HFFc6 (cell line): ENCODE data around the gene UST. TPM values are rescaled to one million over a fixed set of nuclear protein-coding genes. Genes with fewer than 3 reads are reported as not detected.

ENCODE experiments used
- DNase-seq: peaks from one replicate; pipeline ENCODE4 v3.0.0-alpha.2; 2018
- H3K27ac Mint-ChIP-seq: 2 replicates; pipeline ENCODE4 v1.8.0; 2020; ENCODE audit warnings: mild to moderate bottlenecking, mixed read lengths
- H3K27me3 Mint-ChIP-seq: 2 replicates; pipeline ENCODE4 v1.8.0; 2021; ENCODE audit warnings: mild to moderate bottlenecking, moderate library complexity, mixed read lengths; ENCODE audit not compliant: insufficient read depth
- H3K36me3 Mint-ChIP-seq: 2 replicates; pipeline ENCODE4 v1.8.0; 2021; ENCODE audit warnings: low read depth, mixed read lengths
- H3K4me1 Mint-ChIP-seq: 2 replicates; pipeline ENCODE4 v1.8.0; 2020; ENCODE audit warnings: low read depth, mixed read lengths
- H3K4me3 Mint-ChIP-seq: 2 replicates; pipeline ENCODE4 v1.8.0; 2020; ENCODE audit warnings: mild to moderate bottlenecking, moderate library complexity, mixed read lengths
- H3K9me3 Mint-ChIP-seq: 2 replicates; pipeline ENCODE4 v1.8.0; 2020; ENCODE audit warnings: mild to moderate bottlenecking, mixed read lengths
- CTCF ChIP-seq: fragments of 200-600 bp; sonication (generic); IDR thresholded peaks from 2 replicates; pipeline ENCODE4 v1.5.0; 2021; ENCODE audit warnings: antibody characterized with exemption, mild to moderate bottlenecking
- total RNA-seq, 6 experiments: library from RNA; stranded (reverse); fragmentation: NEBNext Ultra II Directional; extraction: Animal tissue kit (Norgen Biotek cat#: 25700); gene quantifications; 2 replicates in 1 of 6; 3 replicates in 5 of 6; pipeline ENCODE4 v1.2.3, GENCODE V29; 2021

UST gene
- total RNA-seq, 6 experiments from 2014 or later = 12.9 to 17.3 (median 16.7) TPM

- Mint-ChIP-seq H3K4me1 (peaks cover 37% of the 10 kb centered on the region), H3K36me3 (no peaks in the 10 kb centered on the region), H3K9me3 (no peaks in the 10 kb centered on the region), H3K27ac (peak overlapping the region; percentile 85), H3K27me3 (no peaks in the 10 kb centered on the region), H3K4me3 (peak overlapping the region; percentile 90)
- no peak for DNase-seq
- no peak for TF ChIP-seq CTCF
These were observed 904 bp upstream of the UST start for GRCh38 chr6:148745926-148746325.

- no peaks in the 10 kb centered on the region for H3K9me3 Mint-ChIP-seq
- peaks cover 42% of the 10 kb centered on the region for H3K4me1 Mint-ChIP-seq
- no peak for TF ChIP-seq CTCF
- peak overlapping the region; percentile 85 for H3K27ac Mint-ChIP-seq
- H3K36me3 Mint-ChIP-seq = no peaks in the 10 kb centered on the region
- peak; percentile 55 for DNase-seq
- no peaks in the 10 kb centered on the region for H3K27me3 Mint-ChIP-seq
- H3K4me3 Mint-ChIP-seq = peak overlapping the region; percentile 90
These were observed 278 bp downstream of the UST start for GRCh38 chr6:148747145-148747470.

- TF ChIP-seq CTCF = peak; percentile 37
- peaks cover 42% of the 10 kb centered on the region for H3K4me1 Mint-ChIP-seq
- H3K27ac Mint-ChIP-seq = peak overlapping the region; percentile 53
- DNase-seq = no peak
- no peaks in the 10 kb centered on the region for H3K36me3 Mint-ChIP-seq
- H3K4me3 Mint-ChIP-seq = peak overlapping the region; percentile 90
- no peaks in the 10 kb centered on the region for H3K9me3 Mint-ChIP-seq
- H3K27me3 Mint-ChIP-seq = no peaks in the 10 kb centered on the region
These were observed 788 bp downstream of the UST start for GRCh38 chr6:148747471-148748165.

- Mint-ChIP-seq H3K27ac (no peak overlapping the region), H3K4me3 (no peak overlapping the region), H3K27me3 (no peaks in the 10 kb centered on the region), H3K36me3 (no peaks in the 10 kb centered on the region), H3K4me1 (peaks cover 31% of the 10 kb centered on the region), H3K9me3 (no peaks in the 10 kb centered on the region)
- no peak for TF ChIP-seq CTCF
- no peak for DNase-seq
These were observed 2.8 kb downstream of the UST start for GRCh38 chr6:148749674-148750073.

GRCh38 chr6:148750838-148751792 lies 4.3 kb downstream of the UST start:
- TF ChIP-seq CTCF = no peak
- H3K36me3 Mint-ChIP-seq = no peaks in the 10 kb centered on the region
- no peaks in the 10 kb centered on the region for H3K9me3 Mint-ChIP-seq
- H3K4me3 Mint-ChIP-seq = no peak overlapping the region
- no peak overlapping the region for H3K27ac Mint-ChIP-seq
- no peak for DNase-seq
- peaks cover 23% of the 10 kb centered on the region for H3K4me1 Mint-ChIP-seq
- no peaks in the 10 kb centered on the region for H3K27me3 Mint-ChIP-seq
